Measurements from ENCODE around the gene SLITRK3. TPM values are rescaled to one million over a fixed set of nuclear protein-coding genes. Genes with fewer than 3 reads are reported as not detected.

SLITRK3 gene
- total and polyA plus RNA-seq, 2 donors (not counting 1 experiment from before 2014, with no cell fraction given), result not detected

DNA sequence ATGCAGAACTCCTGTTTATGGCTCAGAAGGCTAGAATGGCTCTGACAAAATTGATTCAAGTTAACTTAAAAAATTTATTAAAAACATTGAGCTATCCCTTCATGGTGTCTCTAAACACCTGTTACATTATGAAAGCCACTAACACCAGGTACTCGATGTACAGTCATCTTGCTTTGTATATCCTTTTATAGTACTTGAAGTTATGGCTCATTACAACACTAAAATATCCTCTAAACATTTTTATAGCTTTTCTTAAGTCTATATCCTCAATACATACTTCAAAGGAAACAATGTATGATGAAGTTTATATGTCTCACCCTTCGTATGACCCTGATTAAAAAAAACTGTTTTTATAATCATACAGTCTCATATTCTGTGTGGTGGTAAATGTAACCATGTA is 38.2 kb downstream of the SLITRK3 start:
- Mint-ChIP-seq H3K9me3 (ENCODE audit: insufficient read depth) (peaks cover 1% of the 10 kb centered on the region), H3K4me1 (no peaks in the 10 kb centered on the region), H3K27ac (no peak overlapping the region), H3K4me3 (no peak overlapping the region), H3K27me3 (no peaks in the 10 kb centered on the region)
- intact Hi-C loops (cut with micrococcal nuclease), result no loop called here
- Histone ChIP-seq H3K27me3 (replicated peaks in 1 of 4; ENCODE audit: control extremely low read depth in 1 of 4, control insufficient read depth in 3 of 4, insufficient read depth in 4 of 4, low read length in 3 of 4) (no peaks in the 10 kb centered on the region), H2AFZ (ENCODE audit: insufficient read depth, low read depth, low read length, poor library complexity, severe bottlenecking) (no peak overlapping the region), H4K20me1 (ENCODE audit: control insufficient read depth, insufficient read depth, low read length, poor library complexity, severe bottlenecking) (no peaks in the 10 kb centered on the region), H3K9me3 (ENCODE audit: control extremely low read depth in 1 of 3, control insufficient read depth in 2 of 3, insufficient read depth in 1 of 3, low read length in 2 of 3) (no peaks in the 10 kb centered on the region), H3K4me1 (ENCODE audit: control insufficient read depth in 2 of 2, insufficient read depth in 2 of 2, low read length in 2 of 2) (no peaks in the 10 kb centered on the region), H3K4me3 (ENCODE audit: control extremely low read depth in 1 of 5, extremely low read depth in 1 of 5, insufficient read depth in 1 of 5, low read depth in 2 of 5, low read length in 4 of 5) (no peak overlapping the region), H3K9ac (ENCODE audit: low read length) (no peak overlapping the region), H3K79me2 (ENCODE audit: control insufficient read depth, insufficient read depth, low read length) (no peaks in the 10 kb centered on the region), H3K27ac (ENCODE audit: low read length in 2 of 2) (no peak overlapping the region), H3K36me3 (replicated peaks in 1 of 2; ENCODE audit: control extremely low read depth in 1 of 2, control insufficient read depth in 1 of 2, extremely low read depth in 1 of 2, insufficient read depth in 2 of 2, low read length in 1 of 2) (no peaks in the 10 kb centered on the region), H3K4me2 (replicated peaks; ENCODE audit: low read depth, low read length, poor library complexity, severe bottlenecking) (no peak overlapping the region)
- POLR2A ChIA-PET, result no interaction called here
- no peak for ATAC-seq (ENCODE audit: low read depth)
- no peak for DNase-seq
- CTCF ChIA-PET, result interaction anchor here (0.5 kb wide), 1 partner anchor 101 kb away, joined by 3 read pairs; no protein-coding TSS in a partner anchor
- WGBS (ENCODE audit: insufficient coverage), result no CpG with 5 or more reads among the region's 2 CpGs
- TF ChIP-seq EZH2 (IDR thresholded peaks at IDR 0.05; ENCODE audit: borderline replicate concordance, insufficient read depth, low read depth, low read length, poor library complexity, severe bottlenecking), result no peak
- TF ChIP-seq, protein P1, sequence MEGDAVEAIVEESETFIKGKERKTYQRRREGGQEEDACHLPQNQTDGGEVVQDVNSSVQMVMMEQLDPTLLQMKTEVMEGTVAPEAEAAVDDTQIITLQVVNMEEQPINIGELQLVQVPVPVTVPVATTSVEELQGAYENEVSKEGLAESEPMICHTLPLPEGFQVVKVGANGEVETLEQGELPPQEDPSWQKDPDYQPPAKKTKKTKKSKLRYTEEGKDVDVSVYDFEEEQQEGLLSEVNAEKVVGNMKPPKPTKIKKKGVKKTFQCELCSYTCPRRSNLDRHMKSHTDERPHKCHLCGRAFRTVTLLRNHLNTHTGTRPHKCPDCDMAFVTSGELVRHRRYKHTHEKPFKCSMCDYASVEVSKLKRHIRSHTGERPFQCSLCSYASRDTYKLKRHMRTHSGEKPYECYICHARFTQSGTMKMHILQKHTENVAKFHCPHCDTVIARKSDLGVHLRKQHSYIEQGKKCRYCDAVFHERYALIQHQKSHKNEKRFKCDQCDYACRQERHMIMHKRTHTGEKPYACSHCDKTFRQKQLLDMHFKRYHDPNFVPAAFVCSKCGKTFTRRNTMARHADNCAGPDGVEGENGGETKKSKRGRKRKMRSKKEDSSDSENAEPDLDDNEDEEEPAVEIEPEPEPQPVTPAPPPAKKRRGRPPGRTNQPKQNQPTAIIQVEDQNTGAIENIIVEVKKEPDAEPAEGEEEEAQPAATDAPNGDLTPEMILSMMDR (IDR thresholded peaks at IDR 0.05), result no peak

DNA sequence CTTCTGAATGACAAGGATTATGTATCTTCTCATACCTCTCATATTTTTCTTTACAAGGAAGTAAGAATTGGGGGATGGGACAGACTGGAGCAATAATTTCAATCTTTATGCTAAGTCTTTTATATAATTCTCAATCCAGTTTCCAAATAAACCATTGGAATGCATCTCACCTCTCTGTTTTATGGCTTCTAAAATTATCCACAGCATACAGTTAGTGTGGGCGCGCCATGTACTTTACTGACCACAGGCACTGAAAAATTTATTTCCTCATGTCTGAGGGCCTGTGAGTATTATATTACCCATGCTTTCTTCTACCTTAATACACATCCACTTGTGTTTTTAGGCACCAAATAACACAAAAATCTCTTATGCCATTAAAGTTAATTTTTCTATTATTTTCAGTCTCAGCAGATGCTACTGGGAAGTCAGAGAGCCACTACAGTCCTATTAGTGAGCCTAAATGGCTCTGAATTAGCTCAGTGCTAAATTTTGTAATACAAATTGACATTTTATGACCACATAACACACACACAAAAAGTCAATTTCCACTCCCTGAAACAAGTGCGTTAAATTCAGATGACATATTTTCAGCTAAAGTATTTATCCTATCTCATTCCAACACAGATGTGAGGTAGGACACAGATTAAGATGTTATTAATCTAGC is 39.3 kb downstream of the SLITRK3 start:
- Histone ChIP-seq H2AFZ (ENCODE audit: insufficient read depth, low read depth, low read length, poor library complexity, severe bottlenecking) (no peak overlapping the region), H3K36me3 (replicated peaks in 1 of 2; ENCODE audit: control extremely low read depth in 1 of 2, control insufficient read depth in 1 of 2, extremely low read depth in 1 of 2, insufficient read depth in 2 of 2, low read length in 1 of 2) (no peaks in the 10 kb centered on the region), H3K9me3 (ENCODE audit: control extremely low read depth in 1 of 3, control insufficient read depth in 2 of 3, insufficient read depth in 1 of 3, low read length in 2 of 3) (no peaks in the 10 kb centered on the region), H3K4me2 (replicated peaks; ENCODE audit: low read depth, low read length, poor library complexity, severe bottlenecking) (no peak overlapping the region), H3K27ac (ENCODE audit: low read length in 2 of 2) (no peak overlapping the region), H3K79me2 (ENCODE audit: control insufficient read depth, insufficient read depth, low read length) (no peaks in the 10 kb centered on the region), H3K27me3 (replicated peaks in 1 of 4; ENCODE audit: control extremely low read depth in 1 of 4, control insufficient read depth in 3 of 4, insufficient read depth in 4 of 4, low read length in 3 of 4) (no peaks in the 10 kb centered on the region), H3K4me3 (ENCODE audit: control extremely low read depth in 1 of 5, extremely low read depth in 1 of 5, insufficient read depth in 1 of 5, low read depth in 2 of 5, low read length in 4 of 5) (no peak overlapping the region), H3K4me1 (ENCODE audit: control insufficient read depth in 2 of 2, insufficient read depth in 2 of 2, low read length in 2 of 2) (no peaks in the 10 kb centered on the region), H3K9ac (ENCODE audit: low read length) (no peak overlapping the region), H4K20me1 (ENCODE audit: control insufficient read depth, insufficient read depth, low read length, poor library complexity, severe bottlenecking) (no peaks in the 10 kb centered on the region)
- H3K27ac Mint-ChIP-seq, result no peak overlapping the region
- no peaks in the 10 kb centered on the region for H3K27me3 Mint-ChIP-seq
- CTCF ChIA-PET, result no interaction called here
- H3K4me3 Mint-ChIP-seq, result no peak overlapping the region
- peaks cover 2% of the 10 kb centered on the region for H3K9me3 Mint-ChIP-seq (ENCODE audit: insufficient read depth)
- DNase-seq, result no peak
- ATAC-seq (ENCODE audit: low read depth), result no peak
- no peaks in the 10 kb centered on the region for H3K4me1 Mint-ChIP-seq
- WGBS (ENCODE audit: insufficient coverage), result no CpG with 5 or more reads among the region's 3 CpGs
- no peak for TF ChIP-seq EZH2 (IDR thresholded peaks at IDR 0.05; ENCODE audit: borderline replicate concordance, insufficient read depth, low read depth, low read length, poor library complexity, severe bottlenecking)
- TF ChIP-seq, protein P1 (IDR thresholded peaks at IDR 0.05), result no peak
- intact Hi-C loops (cut with micrococcal nuclease), result no loop called here
- POLR2A ChIA-PET, result no interaction called here
